Measurements from ENCODE around the gene LPP. TPM values are rescaled to one million over a fixed set of nuclear protein-coding genes. Genes with fewer than 3 reads are reported as not detected.

The LPP gene
- total RNA-seq, 2 donors from 2014 or later: 1,568 to 1,607 TPM

GRCh38 chr3:188482929-188483328 is 329.0 kb downstream of the LPP start:
- Histone ChIP-seq H3K36me3 (peaks cover 8% of the 10 kb centered on the region), H3K9me3 (no peaks in the 10 kb centered on the region), H3K27me3 (replicated peaks; ENCODE audit: insufficient read depth) (no peaks in the 10 kb centered on the region), H3K4me3 (no peak overlapping the region), H3K4me1 (ENCODE audit: control insufficient read depth in 1 of 2, low read depth in 2 of 2) (peaks cover 32 to 70% of the 10 kb centered on the region in 2 donors), H3K27ac (peak overlapping the region in 1 of 2 donors; percentile 9)
- ATAC-seq (ENCODE audit: insufficient number of reproducible peaks, low FRiP score, low read depth) (no peak), DNase-seq (ENCODE audit: low spot score) (no peak)
- no peak for TF ChIP-seq CTCF (IDR thresholded peaks at IDR 0.05)

GRCh38 chr3:188486126-188486525 is 332.2 kb downstream of the LPP start:
- Histone ChIP-seq H3K4me1 (ENCODE audit: control insufficient read depth in 1 of 2, low read depth in 2 of 2) (peaks cover 36 to 75% of the 10 kb centered on the region in 2 donors), H3K27ac (no peak overlapping the region)
- TF ChIP-seq CTCF (IDR thresholded peaks at IDR 0.05): no peak

GRCh38 chr3:188486952-188487351 is 333.0 kb downstream of the LPP start:
- H3K9me3 ChIP-seq: no peaks in the 10 kb centered on the region

More at GRCh38 chr3:188486126-188486525, 332.2 kb downstream of the LPP start:
- H3K36me3 ChIP-seq: peaks cover 11% of the 10 kb centered on the region
- no peaks in the 10 kb centered on the region for H3K9me3 ChIP-seq
- DNase-seq (ENCODE audit: low spot score) (no peak), ATAC-seq (ENCODE audit: insufficient number of reproducible peaks, low FRiP score, low read depth) (no peak)
- H3K4me3 ChIP-seq: no peak overlapping the region
- no peaks in the 10 kb centered on the region for H3K27me3 ChIP-seq (replicated peaks; ENCODE audit: insufficient read depth)

GRCh38 chr3:188487652-188488051 is 333.7 kb downstream of the LPP start:
- no peaks in the 10 kb centered on the region for H3K27me3 ChIP-seq (replicated peaks; ENCODE audit: insufficient read depth)
- DNase-seq (ENCODE audit: low spot score) (no peak), ATAC-seq (ENCODE audit: insufficient number of reproducible peaks, low FRiP score, low read depth) (peak; percentile 51)
- no peaks in the 10 kb centered on the region for H3K9me3 ChIP-seq
- peak overlapping the region; percentile 38 to 43 for H3K27ac ChIP-seq
- peaks cover 34 to 75% of the 10 kb centered on the region in 2 donors for H3K4me1 ChIP-seq (ENCODE audit: control insufficient read depth in 1 of 2, low read depth in 2 of 2)
- TF ChIP-seq CTCF (IDR thresholded peaks at IDR 0.05): no peak
- H3K4me3 ChIP-seq: no peak overlapping the region
- H3K36me3 ChIP-seq: peaks cover 11% of the 10 kb centered on the region

More at GRCh38 chr3:188486952-188487351, 333.0 kb downstream of the LPP start:
- H3K27me3 ChIP-seq (replicated peaks; ENCODE audit: insufficient read depth): no peaks in the 10 kb centered on the region
- no peak for ATAC-seq (ENCODE audit: insufficient number of reproducible peaks, low FRiP score, low read depth)
- DNase-seq (ENCODE audit: low spot score): no peak
- peaks cover 11% of the 10 kb centered on the region for H3K36me3 ChIP-seq
- H3K4me1 ChIP-seq (ENCODE audit: control insufficient read depth in 1 of 2, low read depth in 2 of 2): peaks cover 38 to 75% of the 10 kb centered on the region in 2 donors
- no peak for TF ChIP-seq CTCF (IDR thresholded peaks at IDR 0.05)
- H3K4me3 ChIP-seq: no peak overlapping the region
- peak overlapping the region in 1 of 2 donors; percentile 38 for H3K27ac ChIP-seq

- no peak overlapping the region for H3K4me3 ChIP-seq
- no peaks in the 10 kb centered on the region for H3K27me3 ChIP-seq (replicated peaks; ENCODE audit: insufficient read depth)
- H3K27ac ChIP-seq: no peak overlapping the region
- DNase-seq (ENCODE audit: low spot score) (no peak), ATAC-seq (ENCODE audit: insufficient number of reproducible peaks, low FRiP score, low read depth) (no peak)
- H3K9me3 ChIP-seq: no peaks in the 10 kb centered on the region
- peaks cover 37 to 68% of the 10 kb centered on the region in 2 donors for H3K4me1 ChIP-seq (ENCODE audit: control insufficient read depth in 1 of 2, low read depth in 2 of 2)
- H3K36me3 ChIP-seq: peaks cover 11% of the 10 kb centered on the region
- TF ChIP-seq CTCF (IDR thresholded peaks at IDR 0.05): no peak
Measured at GRCh38 chr3:188488801-188489200, 334.8 kb downstream of the LPP start.
